GM19099 (cell line): ENCODE data around the gene EHBP1L1.

Source experiments
- POLR2A ChIP-seq: IDR thresholded peaks from 3 replicates; pipeline ENCODE4 v1.6.1; 2011; ENCODE audit warnings: low read depth; ENCODE audit not compliant: insufficient read length; ENCODE audit errors: extremely low read depth

Gene EHBP1L1

GRCh38 chr11:65620666-65621065 is 44.8 kb downstream of the EHBP1L1 start:
- no peak for TF ChIP-seq POLR2A

DNA sequence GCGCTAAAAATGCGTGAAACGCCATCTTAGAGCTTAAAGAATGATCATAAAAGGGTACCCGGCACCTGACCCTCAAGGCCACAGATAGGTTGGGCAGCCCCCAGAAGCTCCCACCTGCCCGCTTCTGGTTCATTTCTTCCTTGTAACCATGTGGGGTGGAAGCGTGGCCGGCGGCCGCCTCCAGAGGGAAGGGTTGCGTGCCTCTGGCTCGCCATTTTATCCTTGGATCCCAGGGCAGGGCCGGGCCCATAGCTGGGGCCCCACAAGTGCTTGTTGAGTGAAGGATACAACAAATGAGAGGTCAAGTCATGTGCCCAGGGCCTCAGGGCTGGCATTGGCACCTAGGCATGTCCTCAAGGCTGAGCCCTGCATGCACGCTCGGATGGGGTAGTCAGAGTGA is 45.6 kb downstream of the EHBP1L1 start:
- TF ChIP-seq POLR2A, result no peak

DNA sequence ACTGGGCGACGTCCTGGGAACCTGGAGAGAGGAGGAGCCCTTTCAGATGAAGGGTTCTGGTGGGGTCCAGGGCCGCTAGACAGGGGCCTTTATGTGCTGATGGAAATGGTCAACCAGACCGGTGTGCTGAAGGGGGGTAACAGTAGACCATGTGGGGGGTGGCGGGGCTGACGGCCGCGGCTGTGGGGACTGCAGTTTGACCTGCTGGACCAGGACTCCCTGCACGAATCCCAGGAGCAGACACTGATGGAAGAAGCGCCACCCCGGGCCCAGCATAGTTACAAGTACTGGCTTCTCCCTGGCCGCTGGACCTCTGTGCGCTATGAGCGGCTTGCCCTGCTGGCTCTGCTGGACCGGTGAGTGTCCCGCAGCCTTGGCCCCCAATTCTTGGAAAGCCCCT is 46.2 kb downstream of the EHBP1L1 start:
- no peak for TF ChIP-seq POLR2A

GRCh38 chr11:65623177-65623576 is 47.3 kb downstream of the EHBP1L1 start:
- TF ChIP-seq POLR2A, result no peak

- no peak for TF ChIP-seq POLR2A
These were observed 48.2 kb downstream of the EHBP1L1 start for GRCh38 chr11:65623852-65624616.

GRCh38 chr11:65624931-65625627 is 49.2 kb downstream of the EHBP1L1 start:
- TF ChIP-seq POLR2A, result no peak

DNA sequence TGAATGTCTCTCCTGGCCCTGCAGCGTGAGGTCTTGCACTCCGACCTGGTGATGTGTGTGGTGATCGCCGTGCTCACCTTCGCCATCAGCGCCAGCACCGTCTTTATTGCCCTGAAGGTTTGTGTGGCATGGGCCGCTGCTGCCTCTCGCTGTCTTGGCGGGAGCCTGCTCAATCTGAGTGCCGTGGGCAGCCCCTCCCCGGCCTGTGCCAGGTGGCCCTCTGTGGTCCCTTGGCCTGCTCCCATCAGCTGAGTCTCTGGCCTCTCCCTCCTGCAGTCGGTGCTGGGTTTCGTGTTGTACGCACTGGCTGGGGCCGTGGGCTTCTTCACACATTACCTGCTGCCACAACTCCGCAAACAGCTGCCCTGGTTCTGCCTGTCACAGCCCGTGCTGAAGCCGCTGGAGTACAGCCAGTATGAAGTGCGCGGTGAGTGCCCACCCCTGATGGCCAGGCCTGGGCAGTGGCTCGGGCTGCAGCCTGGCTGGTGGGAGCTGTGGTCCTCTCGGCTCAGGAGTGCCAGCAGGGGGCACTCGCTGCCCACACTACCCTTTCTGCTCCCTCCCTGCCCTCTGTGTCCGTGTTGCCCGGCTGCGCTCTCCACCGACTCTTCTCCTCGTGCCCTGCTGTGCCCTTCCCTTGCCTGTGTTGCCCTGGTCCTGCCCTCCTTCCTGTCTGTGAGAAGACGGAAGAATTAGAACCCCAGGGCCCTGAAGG is 49.9 kb downstream of the EHBP1L1 start:
- TF ChIP-seq POLR2A, result no peak

DNA sequence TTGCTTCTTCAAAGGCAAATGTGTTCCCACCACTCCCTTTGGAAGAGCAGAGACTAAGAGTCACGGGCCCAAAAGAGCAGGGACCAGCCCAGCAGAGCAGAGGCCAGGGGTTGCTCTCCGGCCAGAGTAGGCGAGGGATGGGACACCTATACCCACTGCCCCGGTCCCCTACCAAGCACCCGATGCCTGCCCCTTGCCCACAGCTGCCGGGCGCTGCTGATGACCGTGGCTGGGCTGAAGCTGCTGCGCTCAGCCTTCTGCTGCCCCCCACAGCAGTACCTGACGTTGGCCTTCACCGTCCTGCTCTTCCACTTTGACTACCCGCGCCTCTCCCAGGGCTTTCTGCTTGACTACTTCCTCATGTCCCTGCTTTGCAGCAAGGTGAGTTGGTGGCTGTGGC is 51.3 kb downstream of the EHBP1L1 start:
- TF ChIP-seq POLR2A, result no peak

GRCh38 chr11:65629579-65629978 is 53.7 kb downstream of the EHBP1L1 start:
- no peak for TF ChIP-seq POLR2A

GRCh38 chr11:65630215-65630614 is 54.4 kb downstream of the EHBP1L1 start:
- TF ChIP-seq POLR2A, result no peak

DNA sequence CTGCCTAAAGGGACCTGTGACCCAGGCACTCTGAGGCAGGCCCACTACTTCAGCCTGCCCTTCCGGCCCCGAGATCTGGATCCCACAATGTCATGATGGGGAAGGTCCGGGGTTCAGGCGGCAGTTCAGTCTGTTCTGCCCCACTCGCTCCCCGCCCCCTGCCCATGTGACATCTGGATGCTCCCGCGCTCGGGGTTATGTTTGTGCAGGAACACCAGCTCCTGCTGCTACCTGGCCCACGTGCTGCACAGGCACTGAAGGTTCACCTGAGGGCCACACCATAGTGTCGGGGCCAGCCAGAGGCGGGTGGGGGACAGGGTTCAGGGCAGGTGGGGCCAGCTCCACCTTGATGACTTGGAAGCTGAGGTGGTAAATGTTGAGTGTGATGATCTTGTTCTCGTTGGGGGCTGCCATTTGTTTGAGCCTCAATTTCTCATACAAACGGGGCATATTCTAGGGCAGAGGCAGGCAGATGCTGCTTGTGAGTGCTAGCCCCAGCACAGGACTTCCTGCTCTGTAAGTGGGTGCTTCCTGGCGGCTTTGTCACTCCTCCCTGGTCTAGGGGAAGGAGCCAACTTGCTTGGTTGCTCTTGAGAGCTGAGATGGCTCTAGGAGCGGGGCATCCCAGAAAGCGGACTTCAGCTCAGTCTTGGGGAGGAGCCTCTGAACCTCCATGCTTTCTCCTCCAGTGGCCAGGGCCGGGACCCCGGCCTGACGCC is 57.7 kb downstream of the EHBP1L1 start:
- no peak for TF ChIP-seq POLR2A

DNA sequence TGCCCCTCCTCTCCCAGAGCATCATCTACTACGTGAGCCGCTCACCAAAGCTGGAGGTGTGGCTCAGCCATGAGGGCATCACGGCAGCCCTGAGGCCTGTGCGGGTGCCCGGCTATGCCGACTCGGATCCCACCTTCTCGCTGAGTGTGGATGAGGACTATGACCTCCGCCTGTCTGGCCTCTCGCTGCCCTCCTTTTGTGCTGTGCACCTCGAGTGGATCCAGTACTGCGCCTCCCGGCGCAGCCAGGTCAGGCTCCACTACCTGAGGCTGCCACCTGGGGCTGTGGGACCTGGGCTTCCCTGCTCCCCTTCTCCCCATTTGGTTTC is 58.2 kb downstream of the EHBP1L1 start:
- no peak for TF ChIP-seq POLR2A

DNA sequence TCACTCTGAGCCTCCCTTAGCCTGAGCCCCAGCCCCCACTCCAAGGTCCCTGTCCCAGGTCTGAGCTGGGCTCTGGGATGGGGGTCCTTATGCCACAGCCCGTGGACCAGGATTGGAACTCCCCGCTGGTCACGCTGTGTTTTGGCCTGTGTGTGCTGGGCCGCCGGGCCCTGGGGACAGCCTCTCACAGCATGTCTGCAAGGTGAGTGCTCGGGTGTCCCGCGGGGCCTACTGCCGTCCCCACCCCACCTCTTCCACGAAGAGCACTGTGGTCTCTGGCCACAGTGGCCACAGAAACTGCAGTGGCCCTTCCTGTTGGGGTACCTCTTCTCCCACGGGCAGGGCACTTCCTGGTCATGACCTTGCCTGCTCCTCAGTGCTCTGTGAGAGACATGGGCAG is 58.6 kb downstream of the EHBP1L1 start:
- TF ChIP-seq POLR2A, result no peak

DNA sequence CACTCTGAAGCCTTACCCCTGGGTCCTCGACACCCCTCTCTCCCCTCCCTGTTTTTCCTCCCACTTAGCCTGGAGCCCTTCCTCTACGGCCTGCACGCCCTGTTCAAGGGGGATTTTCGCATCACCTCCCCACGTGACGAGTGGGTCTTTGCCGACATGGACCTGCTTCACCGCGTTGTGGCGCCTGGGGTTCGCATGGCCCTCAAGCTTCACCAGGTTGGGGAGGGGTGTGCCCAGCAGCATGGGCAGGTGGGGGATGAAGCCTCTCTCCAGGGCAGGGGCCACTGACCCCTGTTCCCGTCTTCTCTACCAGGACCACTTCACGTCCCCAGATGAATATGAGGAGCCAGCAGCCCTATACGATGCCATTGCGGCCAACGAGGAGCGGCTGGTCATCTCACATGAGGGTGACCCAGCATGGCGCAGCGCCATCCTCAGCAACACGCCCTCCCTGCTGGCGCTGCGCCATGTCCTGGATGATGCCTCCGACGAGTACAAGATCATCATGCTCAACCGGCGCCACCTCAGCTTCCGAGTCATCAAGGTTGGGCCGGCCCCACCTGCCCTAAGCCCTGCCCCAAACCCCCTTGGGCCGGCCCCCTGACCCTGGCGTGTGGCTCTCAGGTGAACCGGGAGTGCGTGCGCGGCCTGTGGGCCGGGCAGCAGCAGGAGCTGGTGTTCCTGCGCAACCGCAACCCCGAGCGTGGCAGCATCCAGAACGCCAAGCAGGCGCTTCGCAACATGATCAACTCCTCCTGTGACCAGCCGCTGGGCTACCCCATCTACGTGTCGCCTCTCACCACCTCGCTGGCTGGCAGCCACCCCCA is 59.3 kb downstream of the EHBP1L1 start:
- TF ChIP-seq POLR2A, result no peak
